Eye (tissue), 1 donor: ENCODE measurements around the gene FAM53A.
A peak's percentile ranks its signal among the peaks of the same experiment; 100 is the strongest.

Experiments used
- DNase-seq: peaks from one replicate; pipeline ENCODE4 v3.0.0-alpha.2; 2015

FAM53A gene

GRCh38 chr4:1637580-1638271, 46.4 kb downstream of the FAM53A start:
- no peak for DNase-seq

GRCh38 chr4:1636490-1637211, 47.5 kb downstream of the FAM53A start:
- no peak for DNase-seq

GRCh38 chr4:1635464-1635863, 48.6 kb downstream of the FAM53A start:
- DNase-seq: no peak

GRCh38 chr4:1633993-1634392, 50.1 kb downstream of the FAM53A start:
- DNase-seq: peak; percentile 15

- DNase-seq: no peak
These were observed 51.7 kb downstream of the FAM53A start for GRCh38 chr4:1632109-1633104.

GRCh38 chr4:1631136-1631535, 53.0 kb downstream of the FAM53A start:
- DNase-seq: no peak

GRCh38 chr4:1630266-1630665, 53.8 kb downstream of the FAM53A start:
- DNase-seq: no peak

GRCh38 chr4:1629699-1630083, 54.4 kb downstream of the FAM53A start:
- DNase-seq: no peak

- DNase-seq: peak; percentile 89
These were observed 55.0 kb downstream of the FAM53A start for GRCh38 chr4:1628892-1629698.

GRCh38 chr4:1627417-1628313, 56.4 kb downstream of the FAM53A start:
- no peak for DNase-seq

- no peak for DNase-seq
These were observed 57.2 kb downstream of the FAM53A start for GRCh38 chr4:1626941-1627340.

GRCh38 chr4:1626151-1626550, 58.0 kb downstream of the FAM53A start:
- DNase-seq: no peak

GRCh38 chr4:1625600-1626138, 58.4 kb downstream of the FAM53A start:
- no peak for DNase-seq

GRCh38 chr4:1624519-1624910, 59.6 kb downstream of the FAM53A start:
- DNase-seq: no peak

GRCh38 chr4:1623821-1624518, 60.1 kb downstream of the FAM53A start:
- no peak for DNase-seq

- DNase-seq: no peak
These were observed 60.7 kb downstream of the FAM53A start for GRCh38 chr4:1623400-1623799.

GRCh38 chr4:1622956-1623355, 61.2 kb downstream of the FAM53A start:
- no peak for DNase-seq

GRCh38 chr4:1622238-1622637, 61.9 kb downstream of the FAM53A start:
- no peak for DNase-seq

- DNase-seq: no peak
These were observed 62.6 kb downstream of the FAM53A start for GRCh38 chr4:1621526-1621925.

- no peak for DNase-seq
These were observed 64.9 kb downstream of the FAM53A start for GRCh38 chr4:1619151-1619672.
